Activated CD4-positive, alpha-beta T cell treated with anti-CD3 and anti-CD28 coated beads, Interleukin-2, amount 50 U/mL, for 48 hours (primary cell): ENCODE results near the gene ARMC8.

ENCODE experiments used
- DNase-seq, 2 experiments: peaks; one replicate each; pipeline ENCODE4 v3.0.0-alpha.2; 2020

Gene ARMC8

GRCh38 chr3:138253609-138254008, 66.5 kb downstream of the ARMC8 start:
- DNase-seq = no peak

GRCh38 chr3:138254216-138254615, 67.1 kb downstream of the ARMC8 start:
- DNase-seq = no peak

GRCh38 chr3:138256022-138256421, 68.9 kb downstream of the ARMC8 start:
- no peak for DNase-seq

- DNase-seq = no peak
Measured at GRCh38 chr3:138257986-138258385, 70.9 kb downstream of the ARMC8 start.

- no peak for DNase-seq
Measured at GRCh38 chr3:138259126-138259525, 72.0 kb downstream of the ARMC8 start.

GRCh38 chr3:138260611-138261010, 73.5 kb downstream of the ARMC8 start:
- DNase-seq = no peak

GRCh38 chr3:138263104-138263503, 76.0 kb downstream of the ARMC8 start:
- no peak for DNase-seq

GRCh38 chr3:138265745-138266144, 78.6 kb downstream of the ARMC8 start:
- DNase-seq = no peak

- no peak for DNase-seq
Measured at GRCh38 chr3:138267083-138267482, 80.0 kb downstream of the ARMC8 start.

- DNase-seq = no peak
Measured at GRCh38 chr3:138270245-138270644, 83.1 kb downstream of the ARMC8 start.

- DNase-seq = no peak
Measured at GRCh38 chr3:138271189-138271794, 84.2 kb downstream of the ARMC8 start.

GRCh38 chr3:138281561-138281960, 94.5 kb downstream of the ARMC8 start:
- no peak for DNase-seq

- no peak for DNase-seq
Measured at GRCh38 chr3:138282836-138283235, 95.7 kb downstream of the ARMC8 start.

GRCh38 chr3:138284079-138284478, 97.0 kb downstream of the ARMC8 start:
- DNase-seq = no peak

GRCh38 chr3:138284957-138285477, 97.9 kb downstream of the ARMC8 start:
- DNase-seq = no peak

GRCh38 chr3:138289260-138289659, 102.2 kb downstream of the ARMC8 start:
- no peak for DNase-seq

GRCh38 chr3:138289701-138290100, 102.6 kb downstream of the ARMC8 start:
- peak in 1 of 2 experiments; percentile 30 for DNase-seq

- peak; percentile 36 to 46 for DNase-seq
Measured at GRCh38 chr3:138296639-138297038, 109.5 kb downstream of the ARMC8 start.

GRCh38 chr3:138297059-138297607, 110.0 kb downstream of the ARMC8 start:
- peak; percentile 18 to 29 for DNase-seq

GRCh38 chr3:138297876-138298275, 110.8 kb downstream of the ARMC8 start:
- DNase-seq = no peak

- no peak for DNase-seq
Measured at GRCh38 chr3:138300647-138301046, 113.5 kb downstream of the ARMC8 start.

- DNase-seq = no peak
Measured at GRCh38 chr3:138303474-138303873, 116.4 kb downstream of the ARMC8 start.

GRCh38 chr3:138307899-138308298, 120.8 kb downstream of the ARMC8 start:
- no peak for DNase-seq

- DNase-seq = no peak
Measured at GRCh38 chr3:138308783-138309182, 121.7 kb downstream of the ARMC8 start.

GRCh38 chr3:138310494-138310893, 123.4 kb downstream of the ARMC8 start:
- no peak for DNase-seq
